Activated CD4-positive, CD25-positive, alpha-beta regulatory T cell treated with anti-CD3 and anti-CD28 coated beads, Interleukin-2, amount 50 U/mL, for 16 hours (primary cell): Measurements from ENCODE around the gene CDO1.
"Not testable (repeated sequence)": the region's sequence is repeated elsewhere in the genome, so short reads cannot be mapped to it uniquely, and the experiment has no call there.

Experiments
- DNase-seq: peaks from one replicate; pipeline ENCODE4 v3.0.0-alpha.2; 2020; ENCODE audit warnings: low read depth, low spot score

Gene CDO1

DNA sequence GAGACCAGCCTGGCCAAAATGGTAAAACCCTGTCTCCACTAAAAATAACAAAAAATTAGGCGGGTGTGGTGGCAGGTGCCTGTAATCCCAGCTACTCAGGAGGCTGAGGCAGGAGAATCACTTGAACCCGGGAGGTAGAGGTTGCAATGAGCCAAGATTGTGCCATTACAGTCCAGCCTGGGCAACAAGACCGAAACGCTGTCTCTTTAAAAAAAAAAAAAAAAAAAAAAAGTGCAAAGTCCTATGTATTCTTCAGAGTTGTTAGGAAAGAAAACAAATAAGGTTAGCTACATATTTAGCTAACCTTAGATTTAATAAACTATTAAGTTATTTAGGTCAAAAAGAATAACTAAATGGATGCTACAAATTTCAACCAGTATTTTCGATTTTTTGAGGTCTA is 13.5 kb upstream of the CDO1 start:
- no peak for DNase-seq

DNA sequence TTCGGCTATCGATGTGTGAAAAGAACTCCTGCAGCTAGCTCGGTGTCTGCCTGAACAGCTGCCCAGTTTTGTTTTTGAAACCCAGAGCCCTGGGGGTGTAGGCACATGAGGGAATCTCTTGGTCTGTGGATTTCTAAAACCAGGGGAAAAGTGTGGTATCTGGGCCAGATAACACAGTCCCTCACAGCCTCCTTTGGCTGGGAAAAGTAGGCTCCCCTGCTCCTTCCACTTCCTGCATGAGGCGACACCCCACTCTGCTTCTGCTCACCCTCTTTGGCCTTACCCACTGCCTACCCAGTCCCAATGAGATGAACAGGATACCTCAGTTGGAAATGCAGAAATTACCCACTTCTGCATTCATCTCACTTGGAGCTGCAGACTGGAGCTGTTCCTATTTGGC is 9.5 kb upstream of the CDO1 start:
- no peak for DNase-seq

DNA sequence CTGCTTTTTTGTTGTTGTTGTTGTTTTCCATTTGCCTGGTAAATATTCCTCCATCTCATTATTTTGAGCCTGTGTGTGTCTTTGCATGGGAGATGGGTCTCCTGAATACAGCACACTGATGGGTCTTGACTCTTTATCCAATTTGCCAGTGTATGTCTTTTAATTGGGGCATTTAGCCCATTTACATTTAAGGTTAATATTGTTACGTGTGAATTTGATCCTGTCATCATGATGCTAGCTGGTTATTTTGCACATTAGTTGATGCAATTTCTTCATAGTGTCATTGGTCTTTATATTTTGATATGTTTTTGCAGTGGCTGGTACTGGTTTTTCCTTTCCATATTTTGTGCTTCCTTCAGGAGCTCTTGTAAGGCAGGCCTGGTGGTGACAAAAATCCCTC is 8.5 kb upstream of the CDO1 start:
- DNase-seq: not testable (repeated sequence)

DNA sequence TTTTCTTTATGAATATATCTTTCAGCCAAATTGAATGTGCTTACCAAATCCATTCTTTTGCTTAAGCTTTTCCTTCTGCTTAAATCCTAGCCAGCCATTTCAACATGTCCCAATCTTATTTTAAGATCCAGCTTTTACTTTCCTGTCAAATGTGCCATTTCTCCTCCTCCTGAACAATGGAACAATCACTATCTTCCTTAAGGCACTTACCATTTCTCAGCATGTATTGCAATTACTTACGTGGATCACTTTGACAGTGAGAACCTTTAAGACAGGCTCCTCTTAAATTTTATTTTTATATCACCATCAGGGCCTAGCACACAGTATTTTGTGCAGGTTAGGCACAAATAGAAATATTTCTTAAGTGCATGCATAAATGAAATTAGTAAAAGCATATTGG is 4.4 kb upstream of the CDO1 start:
- no peak for DNase-seq

DNA sequence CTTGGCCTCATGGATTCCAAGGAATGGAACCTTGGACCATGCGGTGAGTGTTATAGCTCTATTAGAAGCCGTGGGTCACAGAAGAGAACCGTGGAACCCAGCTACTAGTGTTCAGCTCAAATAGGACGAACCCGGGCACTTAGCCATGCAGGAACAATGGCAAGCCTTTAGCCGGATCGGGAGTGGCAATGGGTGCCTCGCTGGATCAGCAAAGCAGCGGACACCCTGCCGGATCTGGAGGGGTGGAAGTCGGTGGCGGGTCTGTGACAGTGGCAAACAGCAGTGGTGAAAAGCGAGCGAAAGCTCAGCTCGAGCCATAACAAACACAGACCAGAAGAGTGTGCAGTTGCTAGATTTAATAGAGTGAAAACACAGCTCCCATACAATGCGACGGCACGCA is 2.4 kb upstream of the CDO1 start:
- no peak for DNase-seq

DNA sequence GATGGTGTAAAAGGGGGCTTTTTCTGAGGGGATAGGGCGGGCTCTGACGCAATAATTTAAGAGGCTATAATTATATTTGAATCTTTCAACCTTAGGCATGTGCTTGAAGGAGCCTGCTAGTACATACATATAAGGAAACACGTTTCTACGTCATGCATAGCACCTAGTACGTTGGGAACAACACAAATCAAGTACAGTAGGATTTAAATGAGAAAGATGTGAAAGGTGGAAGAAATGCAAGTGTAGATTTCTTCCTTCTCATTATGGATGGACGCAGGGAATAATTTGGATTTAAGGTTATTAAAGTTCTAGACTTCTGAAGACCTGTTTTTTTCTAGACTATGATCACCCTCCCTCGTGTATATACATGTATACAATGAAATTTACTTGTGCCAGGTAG is 927 bp upstream of the CDO1 start:
- no peak for DNase-seq

DNA sequence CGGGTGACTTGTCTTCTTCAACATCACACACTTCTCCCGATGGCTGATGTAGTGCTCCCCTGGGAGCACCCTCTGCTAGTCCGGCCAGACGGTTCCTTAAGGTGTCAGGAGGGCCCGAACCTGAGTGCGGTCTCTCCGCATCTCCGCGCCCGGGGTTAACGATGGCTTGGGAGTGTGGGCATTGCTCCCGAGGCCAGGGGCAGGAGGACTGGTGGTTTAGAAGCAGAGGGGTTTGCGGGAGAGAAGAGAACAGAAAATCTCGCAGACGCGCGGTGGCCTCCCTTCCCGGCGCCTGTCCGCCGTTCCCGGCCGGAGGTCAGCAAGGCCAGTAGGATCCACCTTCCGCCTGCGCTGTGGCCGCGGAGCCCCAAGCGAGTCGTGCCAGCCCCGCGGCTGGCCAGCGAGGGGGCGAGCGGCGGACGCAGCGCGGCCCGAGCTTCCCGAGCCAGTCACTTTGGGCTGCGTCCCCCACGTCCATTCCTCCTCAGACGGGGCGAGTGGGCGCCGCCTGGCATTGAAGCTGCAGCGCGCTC is 700 bp downstream of the CDO1 start:
- DNase-seq: no peak

DNA sequence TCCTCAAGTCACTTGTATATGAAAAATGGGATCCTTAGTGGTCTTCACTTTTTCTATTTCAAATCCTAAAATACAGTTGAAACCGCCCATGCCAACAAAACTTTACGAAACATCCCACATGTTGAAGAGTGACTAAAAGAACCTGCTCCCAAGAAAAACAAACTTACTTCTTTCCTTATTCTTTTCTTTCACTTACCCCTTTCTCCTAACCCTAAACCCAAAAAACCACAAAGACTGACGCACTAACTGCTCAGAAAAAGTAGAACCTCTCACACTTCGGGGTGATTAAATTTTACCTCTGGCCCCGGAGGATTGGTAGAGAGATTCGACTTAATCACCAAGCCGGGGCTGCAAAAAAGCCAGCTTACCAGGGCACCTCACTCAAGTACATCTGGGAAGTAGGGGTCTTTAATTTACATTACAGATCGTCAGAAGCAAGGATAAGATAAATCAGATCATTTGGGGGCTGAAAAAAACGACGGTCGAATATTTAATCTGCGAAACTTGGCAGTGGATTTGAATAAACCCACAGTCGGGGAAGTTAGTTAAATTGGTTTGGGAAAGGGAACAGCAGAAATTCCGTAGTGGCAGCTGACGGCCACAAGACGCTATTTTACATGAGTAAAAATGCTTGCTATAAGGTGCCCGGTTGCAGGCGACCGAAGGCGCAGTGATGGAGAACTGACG is 1.3 kb downstream of the CDO1 start:
- DNase-seq: no peak

DNA sequence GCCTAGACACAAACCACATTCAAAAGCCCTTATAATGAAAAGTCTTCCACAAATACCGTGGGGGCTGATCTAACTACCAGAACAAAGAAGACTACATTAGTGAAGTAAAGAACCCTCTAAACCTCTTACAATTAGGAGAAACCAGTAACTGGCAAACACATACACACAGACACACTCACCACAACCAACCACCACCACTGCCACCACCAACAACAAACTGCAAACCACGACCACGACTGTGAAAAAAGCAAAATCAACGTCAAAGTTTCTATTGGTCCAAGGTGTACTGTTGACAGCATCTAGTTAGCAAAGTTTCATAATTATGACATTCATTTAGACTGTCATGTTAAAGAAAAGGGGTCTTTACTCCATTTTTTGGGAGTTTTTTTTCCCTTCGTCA is 2.7 kb downstream of the CDO1 start:
- DNase-seq: no peak

DNA sequence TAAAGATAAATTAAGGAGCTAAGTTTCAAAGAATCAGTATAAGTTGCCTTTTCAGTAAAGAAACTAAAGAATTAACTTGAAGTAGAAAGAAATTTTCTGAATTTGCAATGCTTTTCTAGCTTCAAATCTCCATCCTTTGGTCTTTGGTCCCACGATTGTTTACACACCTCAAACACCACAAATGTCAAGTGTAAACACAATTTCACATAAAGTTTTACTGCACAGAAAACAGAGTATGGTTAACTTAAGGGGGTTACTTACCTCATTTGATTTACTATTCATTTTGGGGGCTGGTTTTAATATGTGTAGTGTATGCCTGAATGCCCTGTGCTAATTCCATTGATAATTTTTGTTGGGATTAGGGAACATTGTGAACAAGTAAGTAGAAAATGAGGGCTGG is 4.1 kb downstream of the CDO1 start:
- DNase-seq: no peak

DNA sequence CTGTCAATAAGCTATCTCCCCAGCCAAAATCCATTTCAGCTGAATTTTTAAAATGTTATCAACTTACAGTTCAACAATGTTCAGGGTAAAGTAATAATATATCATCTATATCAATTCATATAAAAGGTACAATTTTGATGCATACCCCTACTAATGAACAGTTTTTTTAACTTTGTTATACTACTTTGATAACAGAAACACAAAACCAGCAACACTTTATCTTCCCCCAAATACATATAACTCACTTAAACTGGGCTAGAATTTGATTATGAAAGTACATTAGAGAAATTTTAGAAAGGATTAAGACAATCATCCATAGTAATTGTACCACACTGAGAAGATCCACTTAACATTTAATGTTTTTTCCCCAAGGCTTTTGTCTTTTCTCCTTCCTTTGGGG is 5.1 kb downstream of the CDO1 start:
- no peak for DNase-seq

DNA sequence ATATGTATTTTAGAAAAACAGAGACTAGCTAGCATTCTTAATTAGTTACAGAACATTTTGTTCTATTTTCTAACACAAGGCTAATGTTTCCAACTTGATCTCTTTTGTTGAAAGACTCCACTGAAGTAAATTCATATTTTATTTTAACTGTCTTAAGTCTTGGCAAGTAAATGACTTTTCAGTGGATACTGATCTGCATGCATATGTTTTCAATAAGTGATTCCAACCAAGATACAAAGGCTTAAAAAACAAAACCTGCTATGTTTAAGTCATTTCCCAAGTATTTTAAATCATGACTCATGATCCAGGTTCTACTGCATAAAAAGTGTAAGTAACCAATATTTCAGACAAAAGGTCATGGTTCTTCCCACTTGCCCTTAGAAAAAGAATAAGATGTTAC is 5.7 kb downstream of the CDO1 start:
- no peak for DNase-seq

DNA sequence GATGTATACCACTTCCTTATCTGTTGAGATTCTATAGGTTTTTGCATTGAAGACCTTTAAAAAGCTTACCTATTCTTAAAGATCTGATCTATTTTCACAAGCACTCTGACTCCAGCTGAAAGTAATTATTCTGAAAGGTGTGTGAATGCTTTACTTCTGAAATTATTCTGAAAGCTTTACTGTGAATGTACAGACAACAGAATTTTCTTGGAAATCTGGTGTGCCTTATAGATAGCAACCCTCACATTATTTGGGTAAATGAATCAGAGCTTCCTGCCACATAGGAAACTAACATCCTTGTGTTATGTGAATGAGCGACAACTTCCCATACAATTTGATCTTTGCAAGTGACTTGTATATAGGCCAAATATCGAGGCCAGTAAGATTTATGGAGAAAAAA is 6.5 kb downstream of the CDO1 start:
- DNase-seq: no peak

DNA sequence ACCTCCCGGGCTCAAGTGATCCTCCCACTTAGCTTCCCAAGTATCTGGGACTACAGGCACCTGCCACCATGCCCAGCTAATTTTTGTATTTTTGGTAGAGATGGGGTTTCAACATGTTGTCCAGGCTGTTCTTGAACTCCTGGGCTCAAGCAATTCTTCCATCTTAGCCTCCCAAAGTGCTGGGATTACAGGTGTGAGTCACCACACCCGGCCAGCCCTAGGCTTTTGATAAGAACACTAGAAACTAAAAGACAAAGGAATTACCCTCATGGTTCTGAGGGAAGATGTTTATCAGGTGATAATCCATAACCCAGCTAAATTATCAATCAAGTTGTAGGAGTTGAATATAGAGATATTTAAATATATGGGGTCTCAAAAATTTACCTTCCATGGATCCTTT is 8.4 kb downstream of the CDO1 start:
- not testable (repeated sequence) for DNase-seq

DNA sequence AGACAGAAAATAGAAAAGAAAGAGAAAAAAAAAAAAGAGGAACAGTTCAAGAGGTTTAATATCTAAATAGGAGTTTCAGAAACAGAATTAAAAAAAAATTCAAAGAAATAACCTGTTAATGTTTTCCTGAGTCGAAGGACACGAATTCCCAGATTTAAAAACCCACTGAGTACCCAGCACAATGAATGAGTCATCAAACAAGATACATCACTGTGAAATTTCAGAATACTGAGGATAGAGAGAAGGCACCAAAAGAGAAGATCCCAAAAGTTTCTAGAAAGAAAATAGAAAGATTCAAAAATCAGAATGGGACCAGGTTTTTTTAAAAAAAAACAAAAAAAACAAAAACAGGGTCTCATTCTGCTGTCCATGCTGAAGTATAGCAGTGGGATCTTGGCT is 8.8 kb downstream of the CDO1 start:
- no peak for DNase-seq

DNA sequence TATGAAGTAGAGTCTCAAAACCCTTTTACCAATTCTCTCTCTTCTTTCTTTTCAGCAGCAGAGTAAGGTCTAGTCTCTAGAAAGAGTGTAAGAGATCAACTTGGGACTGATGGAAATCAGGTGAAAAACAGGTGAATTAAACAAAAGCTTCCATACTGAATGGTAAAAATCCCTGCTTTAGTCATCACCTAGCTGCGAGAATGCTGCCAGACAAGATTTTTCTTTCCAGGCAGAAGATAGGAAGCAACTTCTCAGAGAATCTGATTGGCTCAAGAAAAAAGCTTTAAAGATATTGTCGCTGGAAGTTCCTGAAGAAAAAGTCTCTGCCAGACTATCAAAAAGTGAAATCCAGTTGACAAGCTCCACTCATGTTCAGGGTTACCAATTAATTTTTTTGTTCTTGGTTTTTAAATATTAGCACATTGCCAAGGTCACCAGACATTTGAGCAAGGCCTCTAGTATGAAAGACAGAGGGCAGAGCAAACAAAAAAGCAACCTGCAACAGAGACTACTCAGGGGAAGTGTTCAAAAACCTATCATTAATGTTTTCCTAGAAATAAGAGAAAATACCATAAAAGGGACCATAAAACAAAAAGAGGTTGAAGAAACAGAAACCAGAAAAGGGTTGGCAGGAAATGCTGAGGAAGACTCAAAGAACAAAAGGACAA is 9.3 kb downstream of the CDO1 start:
- no peak for DNase-seq

DNA sequence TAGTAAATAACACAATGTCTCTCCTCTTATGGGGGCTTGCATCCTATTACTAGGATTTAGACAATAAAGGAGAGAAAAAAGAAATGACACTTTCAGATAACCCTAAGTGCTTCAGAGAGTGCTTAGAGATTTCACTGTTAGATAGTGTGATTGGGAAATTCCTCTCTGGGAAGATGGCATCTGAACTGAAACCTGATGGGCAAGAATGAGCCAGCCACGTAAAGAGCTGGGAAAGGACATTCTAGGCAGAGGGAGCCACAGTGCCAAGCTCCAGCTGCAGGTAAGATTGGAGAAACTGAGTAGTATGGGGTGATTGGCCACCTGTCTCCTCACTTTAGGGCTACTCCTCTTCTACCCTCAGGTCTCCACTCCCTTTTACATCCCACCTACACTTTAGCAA is 14.5 kb downstream of the CDO1 start:
- no peak for DNase-seq

DNA sequence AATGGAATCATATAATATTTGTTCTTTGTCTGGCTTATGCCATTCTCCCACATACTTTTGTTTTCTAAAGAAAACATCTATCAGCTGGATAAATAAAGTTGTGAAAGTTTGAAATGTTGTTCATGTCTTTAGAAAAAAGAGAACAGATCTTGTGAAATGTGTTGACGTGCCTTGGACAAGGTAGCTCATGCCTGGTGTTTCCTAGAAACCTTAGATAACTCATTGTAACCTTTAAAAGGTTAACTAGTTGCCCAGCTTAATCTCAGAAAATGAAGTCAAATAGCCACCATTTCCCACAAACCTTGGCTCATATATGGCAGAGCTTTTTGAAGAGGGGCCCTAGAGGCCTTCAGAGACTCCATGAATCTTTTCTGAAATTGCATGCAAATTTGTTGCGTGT is 15.3 kb downstream of the CDO1 start:
- DNase-seq: no peak

DNA sequence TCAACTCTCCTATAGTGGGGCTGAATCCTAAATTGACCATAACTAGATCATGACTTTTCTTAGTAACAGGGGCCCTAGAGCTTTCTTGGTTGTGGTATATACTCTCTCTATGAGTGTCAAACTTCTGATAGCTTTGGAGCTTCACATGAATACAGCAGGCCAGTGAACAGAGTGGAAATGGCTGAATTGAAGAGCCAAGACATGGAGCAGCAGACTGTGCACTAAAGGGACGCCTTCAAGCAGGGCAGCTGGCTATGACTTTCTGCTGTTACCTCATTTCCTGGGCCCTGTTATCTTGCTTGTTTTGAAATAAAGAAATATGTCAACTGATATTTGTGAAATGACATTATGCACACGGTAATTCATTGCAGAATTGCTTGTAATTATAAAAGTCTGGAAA is 16.4 kb downstream of the CDO1 start:
- DNase-seq: no peak

DNA sequence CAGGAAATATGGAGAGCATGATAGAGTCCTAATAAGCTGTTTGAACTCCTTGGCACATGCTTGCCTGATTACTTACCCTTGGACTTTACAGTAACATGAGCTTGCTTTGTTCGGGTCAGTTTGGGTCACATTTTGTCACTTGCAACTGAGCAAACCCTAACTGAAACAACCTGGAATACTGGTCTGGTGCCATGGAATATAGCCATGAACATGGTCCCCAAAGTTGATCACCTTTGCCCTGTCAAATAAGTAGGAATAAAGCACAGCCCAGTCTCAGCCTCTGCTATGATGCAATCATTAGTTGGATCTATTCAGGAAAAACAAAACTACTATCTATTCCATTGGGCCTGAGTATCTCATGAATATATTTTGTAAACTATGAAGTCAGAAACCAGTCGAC is 18.2 kb downstream of the CDO1 start:
- no peak for DNase-seq

DNA sequence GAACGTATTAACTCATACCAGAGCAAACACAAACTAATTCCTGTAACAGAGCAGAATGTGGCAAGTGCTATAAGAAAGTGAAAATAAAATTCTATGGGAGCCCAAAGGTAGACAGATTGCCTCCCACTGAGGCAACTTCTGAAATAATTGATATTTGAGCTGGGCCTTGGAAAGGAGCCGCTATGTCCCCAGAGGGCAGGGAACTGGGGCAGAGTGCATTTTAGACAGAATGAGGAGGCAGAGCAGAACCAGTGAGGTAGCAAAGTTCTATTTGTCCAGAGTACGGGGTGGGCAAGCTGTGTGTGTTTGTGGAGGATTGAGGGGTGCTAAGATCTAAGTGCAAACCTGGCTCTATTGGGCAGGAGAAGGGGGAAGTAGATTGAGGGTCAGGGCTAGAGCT is 19.8 kb downstream of the CDO1 start:
- DNase-seq: no peak

DNA sequence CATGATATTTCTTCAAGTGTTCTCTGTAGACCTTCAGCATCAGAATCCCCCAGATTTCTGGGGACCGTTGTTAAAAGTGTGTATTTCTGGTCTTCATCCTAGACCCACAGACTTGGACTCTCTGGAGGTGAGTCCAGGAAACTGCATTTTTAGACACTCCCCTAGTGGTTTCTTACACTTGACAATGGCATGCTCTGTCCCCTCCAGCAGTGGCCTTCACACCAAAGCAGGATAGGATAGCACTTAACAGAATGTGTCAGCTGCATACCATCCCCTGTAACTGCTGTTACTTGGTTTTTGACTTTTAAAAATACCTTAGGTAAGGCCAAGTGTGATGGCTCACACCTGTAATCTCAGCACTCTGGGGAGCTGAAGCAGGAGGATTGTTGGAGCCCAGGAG is 20.8 kb downstream of the CDO1 start:
- no peak for DNase-seq

DNA sequence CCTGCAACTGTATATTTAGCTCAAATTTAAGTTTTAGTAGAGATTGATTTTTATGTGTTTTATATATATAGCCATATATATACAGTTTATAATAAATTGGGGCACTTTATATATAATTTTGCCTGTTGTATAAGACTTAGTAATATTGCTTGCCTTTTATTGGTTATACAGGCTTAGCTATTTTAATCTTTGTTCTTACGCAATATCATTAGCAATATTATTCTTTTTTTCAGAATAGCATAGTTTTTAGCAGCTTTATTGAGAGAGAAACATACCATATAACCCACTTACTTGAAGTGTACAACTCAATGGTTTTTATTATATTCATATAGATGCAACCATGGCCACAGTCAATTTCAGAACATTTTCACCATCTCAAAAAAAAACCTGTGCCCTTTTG is 28.0 kb downstream of the CDO1 start:
- no peak for DNase-seq

DNA sequence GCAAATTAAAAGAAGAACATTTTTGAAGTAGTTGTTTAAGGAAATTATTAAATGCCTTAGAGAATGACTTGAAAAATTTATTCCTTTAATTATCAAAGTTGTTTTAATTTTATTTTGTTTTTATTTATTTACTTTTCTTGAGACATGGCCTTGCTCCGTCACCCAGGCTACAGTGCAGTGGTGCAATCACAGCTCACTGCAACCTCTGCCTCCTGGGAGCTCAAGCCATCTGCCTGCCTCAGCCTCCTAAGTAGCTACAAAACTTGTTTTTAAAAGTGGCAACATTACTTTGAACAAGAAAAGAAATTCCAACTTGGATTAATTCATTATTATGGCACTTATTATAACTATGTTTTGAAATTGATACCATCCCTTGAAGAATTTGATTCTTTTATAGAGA is 29.0 kb downstream of the CDO1 start:
- no peak for DNase-seq
